ENCODE measurements around the gene TOE1. TPM values are rescaled to one million over a fixed set of nuclear protein-coding genes. Genes with fewer than 3 reads are reported as not detected.

The TOE1 gene
- polyA plus RNA-seq, 1 of the 3 experiments (the other 2 are of a cell fraction): 19.1 TPM

DNA sequence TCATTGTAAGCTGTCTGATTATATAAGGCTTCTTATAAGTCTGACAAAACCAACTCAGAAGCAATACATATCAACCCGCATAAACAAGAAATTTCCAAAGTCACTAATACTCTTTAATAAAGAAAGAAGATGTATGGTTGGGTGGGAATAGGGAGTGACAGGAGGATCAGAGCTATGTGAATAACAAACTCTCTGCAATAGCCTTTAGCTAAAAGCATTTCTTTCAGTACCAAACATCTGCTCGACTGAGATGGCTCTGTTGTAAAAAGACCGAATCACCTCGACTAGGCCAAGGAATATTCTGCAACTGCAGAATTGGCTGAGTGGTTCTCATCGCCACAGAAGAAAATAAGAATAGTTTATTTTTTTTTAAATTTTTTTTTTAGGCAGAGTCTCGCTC lies 39.6 kb downstream of the TOE1 start:
- no peaks in the 10 kb centered on the region for H3K79me2 ChIP-seq (ENCODE audit: insufficient read depth)
- no peak overlapping the region for H3K9ac ChIP-seq
- no peak overlapping the region for H3K27ac ChIP-seq (ENCODE audit: low read depth in 2 of 2, low read length in 1 of 2)
- no peaks in the 10 kb centered on the region for H3K27me3 ChIP-seq (ENCODE audit: insufficient read depth)
- H3K9me2 ChIP-seq: no peaks in the 10 kb centered on the region
- H4K20me1 ChIP-seq (ENCODE audit: insufficient read depth): no peaks in the 10 kb centered on the region
- ChIA-PET CTCF (interaction anchor here (1.7 to 2.0 kb wide), 2 partner anchors 19 to 20 kb away, joined by 6 read pairs; no protein-coding TSS in a partner anchor), POLR2A (no interaction called here)
- no peak overlapping the region for H3K4me2 ChIP-seq
- DNase-seq: no peak
- no peak overlapping the region for H2AFZ ChIP-seq (ENCODE audit: low read depth)
- H3F3A ChIP-seq (replicated peaks; ENCODE audit: insufficient read depth): no peaks in the 10 kb centered on the region
- TF ChIP-seq EZH2phosphoT487 (IDR thresholded peaks at IDR 0.05; ENCODE audit: borderline replicate concordance, low read depth) (no peak), SMC3 (IDR thresholded peaks at IDR 0.05; ENCODE audit: low read depth, low read length) (no peak), USF2 (IDR thresholded peaks at IDR 0.05; ENCODE audit: borderline replicate concordance, low read depth, low read length) (no peak), MEF2A (IDR thresholded peaks at IDR 0.05; ENCODE audit: borderline replicate concordance, low read depth) (no peak), RAD21 (IDR thresholded peaks at IDR 0.05; ENCODE audit: low read length) (no peak), POLR2AphosphoS5 (IDR thresholded peaks at IDR 0.05; ENCODE audit: low read depth, low read length) (no peak), ELF1 (IDR thresholded peaks at IDR 0.05) (no peak), TEAD4 (IDR thresholded peaks at IDR 0.05; ENCODE audit: borderline replicate concordance, insufficient read depth) (no peak), RXRA (IDR thresholded peaks at IDR 0.05; ENCODE audit: borderline replicate concordance, low read depth) (no peak), USF1 (IDR thresholded peaks at IDR 0.05; ENCODE audit: borderline replicate concordance, low read depth) (no peak), GABPA (IDR thresholded peaks at IDR 0.05; ENCODE audit: low read depth) (no peak), CTCF (IDR thresholded peaks at IDR 0.05) (no peak)
- TF ChIP-seq, protein P1, sequence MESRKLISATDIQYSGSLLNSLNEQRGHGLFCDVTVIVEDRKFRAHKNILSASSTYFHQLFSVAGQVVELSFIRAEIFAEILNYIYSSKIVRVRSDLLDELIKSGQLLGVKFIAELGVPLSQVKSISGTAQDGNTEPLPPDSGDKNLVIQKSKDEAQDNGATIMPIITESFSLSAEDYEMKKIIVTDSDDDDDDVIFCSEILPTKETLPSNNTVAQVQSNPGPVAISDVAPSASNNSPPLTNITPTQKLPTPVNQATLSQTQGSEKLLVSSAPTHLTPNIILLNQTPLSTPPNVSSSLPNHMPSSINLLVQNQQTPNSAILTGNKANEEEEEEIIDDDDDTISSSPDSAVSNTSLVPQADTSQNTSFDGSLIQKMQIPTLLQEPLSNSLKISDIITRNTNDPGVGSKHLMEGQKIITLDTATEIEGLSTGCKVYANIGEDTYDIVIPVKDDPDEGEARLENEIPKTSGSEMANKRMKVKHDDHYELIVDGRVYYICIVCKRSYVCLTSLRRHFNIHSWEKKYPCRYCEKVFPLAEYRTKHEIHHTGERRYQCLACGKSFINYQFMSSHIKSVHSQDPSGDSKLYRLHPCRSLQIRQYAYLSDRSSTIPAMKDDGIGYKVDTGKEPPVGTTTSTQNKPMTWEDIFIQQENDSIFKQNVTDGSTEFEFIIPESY (IDR thresholded peaks at IDR 0.05; ENCODE audit: borderline replicate concordance, low read depth): no peak
- H3K4me1 ChIP-seq (ENCODE audit: control insufficient read depth in 1 of 2, insufficient read depth in 2 of 2, low read depth in 1 of 2, low read length in 1 of 2): no peaks in the 10 kb centered on the region
- H3K36me3 ChIP-seq (replicated peaks in 1 of 2; ENCODE audit: control insufficient read depth in 1 of 2, insufficient read depth in 2 of 2, low read length in 1 of 2): no peaks in the 10 kb centered on the region
- 85% methylated on average over 6 of the region's 6 CpGs for WGBS (ENCODE audit: low lambda C conversion rate)
- H3K4me3 ChIP-seq (ENCODE audit: low read depth in 2 of 2, low read length in 1 of 2): no peak overlapping the region
- H3K9me3 ChIP-seq: no peaks in the 10 kb centered on the region

Measured in SK-N-SH (cell line).